UCSD-AML1 (cell line): ENCODE measurements around the gene IFT57.
A peak's percentile ranks its signal among the peaks of the same experiment; 100 is the strongest.

Experiments used
- DNase-seq: peaks from one replicate; lab custom pipeline; 2025; ENCODE audit not compliant: unreplicated experiment; lab: John Stamatoyannopoulos, UW

The IFT57 gene

DNA sequence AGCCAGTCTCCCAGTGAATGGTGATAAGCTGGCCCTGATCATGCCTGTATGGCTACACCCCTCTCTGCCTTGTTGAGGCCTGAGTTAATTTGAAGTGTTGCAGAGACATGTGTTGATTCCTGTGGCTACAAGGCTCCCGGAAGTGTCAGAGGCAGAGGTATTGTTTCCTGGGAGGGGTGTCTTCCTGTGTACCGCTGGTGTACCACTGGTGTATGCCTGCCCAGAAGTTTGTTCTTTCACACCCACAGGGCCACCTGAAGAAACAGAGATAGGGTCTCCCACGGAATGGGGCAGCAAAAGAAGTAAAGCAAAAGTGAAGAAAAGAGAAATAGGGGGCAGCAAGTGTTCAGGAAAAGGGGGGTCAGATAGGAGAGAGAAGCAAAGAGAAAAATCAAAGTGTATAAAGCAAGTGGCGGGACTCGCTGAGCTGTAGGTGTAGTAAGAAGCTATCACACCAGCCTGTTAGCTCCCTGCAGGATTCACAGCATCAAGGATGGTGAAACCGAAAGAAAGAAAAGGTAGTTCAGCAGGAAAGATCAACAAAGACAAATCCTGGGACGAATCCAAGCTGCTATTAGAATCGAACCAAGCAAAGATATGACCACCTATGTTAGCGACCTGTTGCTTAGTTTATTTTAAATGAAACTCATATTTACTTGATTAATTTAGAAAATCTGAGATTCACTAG is 94.8 kb downstream of the IFT57 start:
- DNase-seq = peak; percentile 39

DNA sequence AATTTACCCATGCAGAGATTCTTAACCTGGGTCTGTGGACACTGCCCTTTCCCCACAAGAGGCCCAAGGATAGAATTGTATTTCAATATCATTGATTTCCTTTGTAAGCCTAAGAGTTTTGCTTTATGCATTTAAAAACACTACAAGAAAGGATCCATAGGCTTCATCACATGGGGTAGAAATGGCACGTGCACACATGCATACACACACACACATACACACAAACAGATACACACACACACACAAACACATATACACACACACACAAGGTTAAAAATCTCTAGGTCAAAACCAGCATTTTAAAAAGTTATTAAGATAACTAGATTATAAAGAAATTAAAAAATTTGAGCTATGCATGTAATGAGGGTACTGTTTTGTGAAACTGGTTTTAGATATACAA is 95.9 kb downstream of the IFT57 start:
- no peak for DNase-seq

DNA sequence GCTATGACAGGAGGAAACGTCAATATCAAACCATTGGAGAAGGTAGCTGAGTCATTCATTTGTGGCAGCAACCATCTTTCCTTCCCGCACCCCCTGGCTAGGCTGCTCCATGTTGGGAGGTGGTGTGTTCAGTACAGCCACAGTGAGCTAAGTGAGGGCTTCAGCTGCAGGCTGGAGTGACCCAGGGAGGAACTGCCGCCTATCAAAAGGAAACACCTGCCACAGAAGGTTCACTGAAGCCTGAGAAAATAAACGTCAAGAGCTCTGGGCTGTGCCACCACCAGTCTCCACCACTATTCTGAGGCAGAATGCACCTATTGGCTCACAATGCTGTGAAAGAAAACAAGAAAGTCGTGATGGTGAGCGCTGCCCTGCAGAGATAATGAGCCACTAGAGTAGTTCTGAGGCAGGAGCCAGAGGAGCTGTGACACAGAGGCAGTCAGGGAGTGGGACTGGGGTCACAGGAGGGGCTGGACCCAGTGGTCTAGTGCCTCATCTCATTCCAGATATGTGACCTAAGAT is 96.6 kb downstream of the IFT57 start:
- DNase-seq = peak; percentile 80

DNA sequence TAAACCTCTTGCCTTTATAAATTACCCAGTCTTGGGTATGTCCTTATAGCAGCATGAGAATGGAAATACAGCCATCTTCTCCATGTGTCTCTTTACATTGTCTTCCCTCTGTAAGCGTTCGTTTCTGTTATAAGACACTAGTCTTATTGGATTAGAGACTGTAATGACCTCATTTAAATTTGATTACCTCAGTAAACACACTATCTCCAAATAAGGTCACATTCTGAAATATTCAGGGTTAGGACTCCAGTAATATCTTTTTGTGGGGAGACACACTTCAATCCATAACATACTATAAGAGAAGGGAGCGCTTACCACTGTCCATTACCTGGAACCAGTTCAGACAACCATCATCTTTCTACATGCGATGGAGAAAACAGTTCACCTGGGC is 97.1 kb downstream of the IFT57 start:
- no peak for DNase-seq

DNA sequence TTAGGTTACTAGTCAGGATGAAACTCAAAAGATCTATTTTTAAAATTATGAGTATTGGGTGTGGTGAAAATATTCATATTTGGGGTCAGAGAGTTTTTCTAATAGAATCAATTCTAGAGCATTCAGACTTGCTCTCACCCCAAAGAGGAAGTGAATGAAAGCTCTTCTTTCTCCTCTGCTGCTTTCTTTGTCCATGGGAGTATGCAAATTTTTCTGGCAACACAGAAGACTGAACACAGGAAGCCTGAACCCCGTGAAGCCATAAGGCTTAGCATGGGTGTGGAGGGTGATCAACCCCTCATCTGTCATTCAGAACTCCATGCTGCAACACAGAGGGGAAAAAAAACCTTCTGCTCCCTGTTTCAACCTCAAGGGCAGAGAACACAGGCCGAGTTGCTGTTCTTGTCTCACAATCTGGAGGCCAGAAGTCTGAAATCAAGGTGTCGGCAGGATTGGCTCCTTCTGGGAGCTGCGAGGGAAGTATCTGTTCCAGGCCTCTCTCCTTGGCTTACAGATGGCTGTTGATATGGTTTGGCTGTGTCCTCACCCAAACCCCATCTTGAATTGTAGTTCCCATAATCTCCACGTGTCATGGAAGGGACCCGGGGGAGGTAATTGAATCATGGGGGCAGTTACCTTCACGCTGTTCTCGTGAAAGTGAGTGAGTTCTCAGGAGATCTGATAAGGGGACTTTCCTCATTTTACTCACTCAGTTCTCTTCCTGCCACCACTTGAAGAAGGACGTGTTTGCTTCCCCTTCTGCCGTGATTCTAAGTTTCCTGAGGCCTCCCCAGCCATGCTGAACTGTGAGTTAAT is 97.7 kb downstream of the IFT57 start:
- DNase-seq = peak; percentile 53

DNA sequence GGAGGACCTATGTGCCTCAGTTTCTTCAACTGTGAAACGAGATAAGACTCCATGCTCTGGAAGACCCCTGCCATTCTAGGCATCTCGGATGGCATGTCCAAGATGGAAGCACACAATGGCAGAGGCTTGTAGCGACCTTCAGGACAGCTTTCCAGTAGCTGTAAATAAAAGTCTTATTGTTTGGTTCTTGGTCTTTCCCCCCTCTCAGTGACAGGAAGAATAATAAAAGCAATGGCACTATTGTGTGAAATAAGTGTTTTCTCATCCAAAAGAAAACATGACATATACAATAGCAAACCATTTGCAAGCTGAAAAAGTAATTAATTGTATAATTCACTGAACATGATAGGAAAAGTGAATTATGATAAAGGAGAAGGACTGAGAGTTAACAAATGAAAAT is 98.9 kb downstream of the IFT57 start:
- no peak for DNase-seq

DNA sequence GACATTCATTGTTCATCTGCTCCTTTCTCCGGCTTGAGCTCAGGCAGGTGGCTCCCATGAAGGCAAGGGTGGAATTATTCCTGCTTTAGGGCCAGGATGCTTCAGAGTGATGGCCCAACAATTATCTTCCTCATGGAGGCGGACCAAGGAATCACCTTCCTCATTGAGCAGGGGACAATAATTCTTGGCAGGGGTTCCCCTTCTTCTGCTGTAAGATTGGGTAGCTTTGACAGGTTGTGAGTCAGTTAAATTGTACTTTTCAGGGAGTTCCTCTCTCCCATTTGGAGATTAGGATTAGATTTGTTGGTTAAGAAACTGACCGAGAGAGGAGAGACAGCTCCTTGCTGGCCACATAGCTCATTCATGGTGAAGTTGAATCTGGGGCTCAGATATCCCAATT is 99.9 kb downstream of the IFT57 start:
- DNase-seq = no peak

DNA sequence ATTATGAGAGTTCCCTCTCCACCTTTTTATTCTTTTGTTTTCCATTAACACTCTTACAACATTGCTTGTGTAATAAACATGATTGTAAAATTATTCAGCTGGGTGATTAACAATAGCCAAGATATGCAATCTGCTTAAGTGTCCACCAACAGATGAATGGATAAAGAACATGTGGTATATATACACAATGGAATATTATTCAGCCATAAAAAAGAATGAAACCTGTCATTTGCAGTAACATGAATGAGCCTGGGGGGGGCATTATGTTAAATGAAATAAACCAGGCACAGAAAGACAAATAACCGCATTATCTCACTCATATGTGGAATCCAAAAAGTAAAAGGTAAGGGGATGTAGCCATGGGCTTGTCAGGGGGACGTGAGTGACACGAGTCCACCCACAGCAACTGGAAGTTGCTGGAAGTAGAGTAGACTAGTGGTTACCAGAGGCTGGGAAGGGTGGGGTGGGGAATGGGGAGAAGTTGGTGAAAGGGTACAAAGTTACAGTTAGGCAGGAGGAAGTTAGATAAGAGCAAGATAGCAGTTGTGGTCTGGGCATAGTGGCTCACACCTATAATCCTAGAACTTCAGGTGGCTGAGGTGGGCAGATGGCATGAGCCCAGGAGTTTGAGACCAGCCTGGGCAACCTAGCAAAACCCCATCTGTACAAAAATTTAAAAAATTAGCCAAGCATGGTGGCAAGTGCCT is 102.7 kb downstream of the IFT57 start:
- DNase-seq = peak; percentile 14

DNA sequence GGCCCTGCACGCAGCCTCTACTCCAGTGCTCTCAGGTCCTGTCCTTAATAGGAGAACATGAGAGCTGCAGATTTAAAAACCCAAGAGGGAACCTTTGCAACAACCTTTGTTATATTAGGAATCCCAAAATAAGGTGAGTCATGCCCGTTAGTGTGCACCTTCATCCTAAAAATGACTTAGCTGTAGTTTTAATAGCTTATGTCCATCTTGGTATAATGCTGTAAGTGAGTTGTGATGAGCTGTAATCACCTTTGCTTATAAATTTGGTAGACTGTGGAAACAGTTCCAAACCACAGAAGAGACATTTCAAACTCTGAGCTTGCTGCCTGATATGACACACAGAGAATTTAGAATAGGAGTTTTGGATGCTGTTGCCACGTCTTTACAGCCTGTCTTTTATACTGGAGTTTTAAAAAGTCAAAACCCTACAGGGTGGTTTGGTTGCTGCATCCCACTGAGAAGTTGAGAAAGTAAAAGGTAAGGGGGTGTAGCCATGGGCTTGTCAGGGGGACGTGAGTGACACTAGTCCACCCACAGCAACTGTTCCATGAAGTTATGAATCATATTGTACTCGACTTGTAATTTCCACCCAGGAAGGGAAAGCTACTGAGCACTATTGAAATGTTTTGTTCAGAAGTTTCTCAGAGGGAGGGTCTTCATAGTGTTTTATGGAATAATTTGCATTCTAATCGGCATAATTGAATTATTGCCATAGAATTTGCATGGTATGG is 104.0 kb downstream of the IFT57 start:
- no peak for DNase-seq

DNA sequence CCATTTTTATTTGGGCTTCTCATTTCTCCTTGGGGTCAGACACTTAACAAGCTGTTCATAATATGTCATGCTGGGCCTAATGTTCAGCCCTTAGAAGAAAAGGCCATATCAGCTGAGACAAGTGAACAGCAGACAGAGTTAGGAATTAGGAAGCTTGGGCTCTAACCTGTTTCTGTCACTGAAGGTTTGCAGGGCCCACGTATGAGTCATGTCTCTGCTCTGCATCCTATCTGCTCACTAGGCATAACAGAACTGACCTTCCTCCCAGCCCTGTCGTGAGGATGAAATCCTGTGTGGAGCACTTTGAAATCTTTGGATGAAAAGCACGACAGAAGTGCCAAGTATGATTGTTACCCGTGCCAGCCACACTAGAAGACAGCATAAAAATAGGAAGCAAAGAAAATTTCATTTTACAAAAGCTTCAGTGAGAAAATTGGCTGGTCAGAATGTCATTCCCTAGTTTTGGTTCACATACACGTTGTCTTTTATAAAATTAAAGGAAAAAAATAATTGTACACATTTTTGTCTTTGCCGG is 104.9 kb downstream of the IFT57 start:
- peak; percentile 11 for DNase-seq

DNA sequence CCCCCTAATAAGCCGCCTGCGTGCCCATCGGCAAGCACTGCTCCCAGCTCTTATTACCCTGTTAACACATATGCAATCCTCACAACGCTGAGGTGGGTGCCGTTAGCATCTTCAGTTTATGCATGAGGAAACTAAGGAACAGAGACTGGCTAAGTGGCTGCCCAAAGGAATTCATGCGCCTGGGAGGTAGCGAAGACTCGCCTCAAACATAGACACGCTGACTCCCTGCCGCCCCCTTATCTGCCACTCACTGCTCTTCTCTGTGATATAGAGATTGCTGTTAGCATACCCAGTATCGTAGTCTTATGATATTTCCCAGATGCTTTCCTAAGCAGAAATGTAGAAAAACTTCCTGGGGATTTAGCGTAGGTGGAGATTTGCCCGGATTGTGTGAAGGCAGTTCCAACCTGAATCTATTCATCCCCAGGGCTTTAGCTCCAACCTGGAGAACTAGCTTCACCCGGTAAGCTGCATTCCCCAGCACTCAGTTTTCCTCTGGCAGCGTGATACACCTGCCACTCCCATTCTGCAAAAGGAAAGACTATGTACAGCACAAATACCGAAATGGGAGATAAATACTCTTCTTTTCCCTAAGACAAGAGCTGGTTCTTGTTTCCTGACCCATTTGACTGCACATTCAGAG is 107.7 kb downstream of the IFT57 start:
- DNase-seq = no peak

DNA sequence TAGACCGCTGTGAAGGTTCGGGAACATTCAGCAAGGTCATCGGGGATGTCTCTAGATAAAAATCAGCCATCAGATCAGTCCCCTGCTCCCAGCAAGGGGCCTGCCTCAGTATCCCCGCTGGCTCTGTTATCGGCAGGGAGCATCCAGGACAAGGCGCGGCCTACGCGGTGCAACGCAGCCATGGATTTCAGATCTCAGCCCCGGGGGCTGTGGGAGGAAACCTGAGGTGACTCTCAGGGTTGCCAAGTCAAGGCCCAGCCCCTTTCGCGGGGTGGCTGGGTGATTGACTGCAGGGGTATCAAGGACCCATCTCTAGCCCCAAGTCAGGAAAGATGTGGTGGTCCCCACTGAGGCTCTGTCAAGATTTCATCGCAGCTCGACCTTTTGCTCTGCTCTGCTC is 108.2 kb downstream of the IFT57 start:
- no peak for DNase-seq

DNA sequence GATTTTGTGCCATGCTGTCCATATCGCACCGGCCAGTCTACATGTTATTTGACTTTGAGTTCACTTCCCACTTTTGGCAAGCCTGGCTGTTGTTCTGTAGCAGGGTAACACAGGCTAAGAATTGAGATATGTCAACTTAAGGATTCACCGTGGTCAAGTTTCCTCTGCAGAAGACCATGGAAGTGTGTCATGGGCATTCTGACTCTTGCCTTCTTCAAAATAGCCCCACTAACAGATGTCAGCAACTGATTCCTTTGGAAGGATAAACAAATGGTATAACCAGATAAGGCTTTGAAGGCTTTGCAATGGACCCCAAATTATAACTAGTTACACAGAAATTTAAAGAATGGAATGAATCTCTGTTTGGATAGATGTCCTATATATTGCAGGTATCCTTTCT is 111.3 kb downstream of the IFT57 start:
- no peak for DNase-seq
